Sigmoid colon (tissue), 4 donors: ENCODE results near the gene PICALM.

Experiments used
- CTCF ChIP-seq, 4 experiments: fragments of 450-650 bp in 3 of 4; fragments of 200-600 bp in 1 of 4; IDR thresholded peaks; one replicate each; pipeline ENCODE4 v1.5.1; 2016 to 2019; ENCODE audit warnings: antibody characterized with exemption in 4 of 4, mild to moderate bottlenecking in 3 of 4, moderate library complexity in 2 of 4
- EP300 ChIP-seq, 4 donors: sonication (generic); formaldehyde crosslinking; IDR thresholded peaks; one replicate each; pipeline ENCODE4 v1.6.1; 2017; ENCODE audit warnings: antibody characterized with exemption in 4 of 4
- POLR2A ChIP-seq, 2 donors: fragments of 450-650 bp; IDR thresholded peaks; one replicate each; pipeline ENCODE4 v1.6.1; 2016; ENCODE audit warnings: antibody characterized with exemption in 2 of 2, mild to moderate bottlenecking in 2 of 2, moderate library complexity in 2 of 2
- POLR2AphosphoS5 ChIP-seq, 4 donors: sonication (generic); formaldehyde crosslinking; IDR thresholded peaks; one replicate each; pipeline ENCODE4 v1.6.1; 2017; ENCODE audit warnings: antibody characterized with exemption in 4 of 4

- TF ChIP-seq CTCF (IDR thresholded peaks at IDR 0.05) (no peak), POLR2AphosphoS5 (IDR thresholded peaks at IDR 0.05) (no peak), POLR2A (IDR thresholded peaks at IDR 0.05) (no peak), EP300 (IDR thresholded peaks at IDR 0.05) (no peak)
Measured at GRCh38 chr11:86106916-86107315, 38.0 kb upstream of the PICALM start.
